HG02981 (cell line): Measurements from ENCODE around the gene AP1G1.
"Not testable (repeated sequence)": the region's sequence is repeated elsewhere in the genome, so short reads cannot be mapped to it uniquely, and the experiment has no call there.

Experiments used
- ATAC-seq: cut with Tn5 transposase; IDR thresholded peaks from one replicate; pipeline ENCODE4 v1.9.1; 2021; ENCODE audit warnings: mild to moderate bottlenecking, moderate library complexity; ENCODE audit not compliant: unreplicated experiment

The AP1G1 gene

GRCh38 chr16:71709229-71709781, 99.3 kb downstream of the AP1G1 start:
- ATAC-seq = no peak

DNA sequence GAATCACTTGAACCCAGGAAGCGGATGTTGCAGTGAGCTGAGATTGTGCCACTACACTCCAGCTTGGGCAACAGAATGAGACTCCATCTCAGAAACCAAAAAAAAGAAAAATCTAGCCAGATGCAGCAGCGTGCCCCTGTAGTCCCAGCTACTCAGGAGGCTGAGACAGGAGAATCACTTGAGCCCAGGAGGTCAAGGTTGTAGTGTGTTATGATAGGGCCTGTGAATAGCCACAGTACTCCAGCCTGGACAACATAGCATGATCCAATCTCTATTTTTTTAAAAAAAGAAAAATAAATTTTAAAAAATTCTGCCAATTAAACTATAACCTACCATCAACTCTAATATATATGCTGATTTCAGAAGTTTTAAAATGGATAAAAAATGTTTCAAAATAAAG, 99.9 kb downstream of the AP1G1 start:
- ATAC-seq = no peak

DNA sequence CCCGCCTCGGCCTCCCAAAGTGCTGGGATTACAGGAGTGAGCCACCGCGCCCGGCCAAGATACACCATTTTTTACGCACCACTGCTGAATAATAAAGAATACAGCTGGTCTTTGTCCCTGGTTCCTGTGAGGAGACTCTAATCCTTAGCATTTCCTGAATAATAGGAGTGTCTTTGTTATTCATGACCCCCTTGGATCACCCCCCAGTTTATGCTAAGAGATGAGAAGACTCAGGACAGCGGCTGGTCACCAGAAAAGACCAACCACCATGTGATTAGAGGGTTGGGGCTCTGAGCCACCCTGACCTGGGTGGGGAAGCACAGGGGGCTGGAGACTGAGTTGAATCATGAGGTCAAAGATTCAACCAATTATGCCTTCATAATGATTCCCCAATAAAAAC, 101.4 kb downstream of the AP1G1 start:
- ATAC-seq = no peak

DNA sequence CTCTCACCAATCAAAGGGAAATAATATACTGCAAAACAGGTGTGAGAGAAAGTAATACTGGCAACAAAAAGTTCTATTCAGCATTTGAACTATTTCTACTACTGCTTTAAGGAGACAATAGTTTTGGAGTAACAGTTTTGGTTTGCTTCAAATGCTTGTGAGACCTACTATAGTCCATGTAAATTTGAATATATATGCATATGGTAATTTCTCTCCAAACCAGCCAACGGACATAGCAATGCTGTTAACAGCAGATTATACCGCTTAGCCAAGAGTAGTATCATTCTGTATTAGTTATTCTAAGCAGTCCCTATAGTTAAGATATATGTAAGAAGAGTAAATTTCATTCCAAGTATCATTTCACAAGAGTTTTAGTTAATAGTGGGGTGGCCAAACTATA, 102.6 kb downstream of the AP1G1 start:
- no peak for ATAC-seq

DNA sequence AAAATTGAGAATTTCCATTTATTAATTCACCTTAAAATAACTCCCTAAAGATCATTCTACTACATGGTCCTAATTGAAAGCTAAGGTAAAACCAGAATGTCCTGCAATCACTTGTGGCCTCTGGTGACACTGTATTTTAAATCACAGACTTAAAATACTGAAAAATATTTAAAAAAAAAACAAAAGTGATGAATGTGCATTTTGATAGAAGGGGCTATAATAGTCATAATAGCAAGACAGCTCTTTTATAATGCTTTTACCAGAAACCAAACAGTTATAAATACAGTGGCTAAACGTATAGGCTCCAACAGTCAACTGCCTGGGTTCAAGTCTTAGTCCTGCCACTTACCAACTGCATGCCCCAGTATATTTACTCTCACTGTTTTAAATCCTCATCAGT, 105.3 kb downstream of the AP1G1 start:
- ATAC-seq = no peak

GRCh38 chr16:71700831-71701230, 107.8 kb downstream of the AP1G1 start:
- ATAC-seq = no peak

DNA sequence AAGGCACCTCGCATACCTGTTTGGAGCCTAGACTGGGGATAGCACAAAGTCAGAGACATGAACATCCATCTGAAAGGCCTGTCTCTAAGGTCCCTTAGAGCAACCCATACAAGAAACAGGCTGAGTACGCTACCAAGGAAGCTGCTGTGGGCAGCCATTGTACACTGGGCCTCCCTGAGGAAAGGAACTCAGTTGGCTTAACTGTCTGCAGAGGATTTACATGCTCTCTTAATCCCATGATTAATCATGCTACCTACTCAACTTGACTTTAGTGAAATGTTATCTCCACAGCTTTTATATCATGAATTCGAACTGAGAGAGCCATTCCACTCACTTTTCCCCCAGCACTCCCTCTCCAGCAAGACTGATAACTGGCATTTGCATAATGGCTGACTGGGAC, 110.1 kb downstream of the AP1G1 start:
- ATAC-seq = no peak

GRCh38 chr16:71693164-71693563, 115.5 kb downstream of the AP1G1 start:
- no peak for ATAC-seq

- no peak for ATAC-seq
Observed at GRCh38 chr16:71689901-71690300, 118.7 kb downstream of the AP1G1 start.

- ATAC-seq = no peak
Observed at GRCh38 chr16:71687861-71688260, 120.8 kb downstream of the AP1G1 start.

- not testable (repeated sequence) for ATAC-seq
Observed at GRCh38 chr16:71684280-71684679, 124.4 kb downstream of the AP1G1 start.

GRCh38 chr16:71681360-71681759, 127.3 kb downstream of the AP1G1 start:
- no peak for ATAC-seq
